HepG2 (cell line): ENCODE measurements around the gene C6orf136. TPM values are rescaled to one million over a fixed set of nuclear protein-coding genes. Genes with fewer than 3 reads are reported as not detected.

Source experiments
- ATAC-seq: fragments of 200-7000 bp; cut with Tn5 transposase; 3 replicates; pipeline ENCODE4 v1.9.1; 2020; ENCODE audit warnings: mild to moderate bottlenecking, moderate library complexity
- BruUV-seq: library from RNA; stranded (reverse); fragments of 400-500 nt; replicated peaks from 2 replicates; lab custom pipeline; 2021; lab: Mats Ljungman, UMichigan
- CTCF ChIA-PET: fragments of 300-600 bp; formaldehyde crosslinking; extraction: SDS; loops from one replicate; lab custom pipeline; 2021; ENCODE audit warnings: low total read pairs, inconsistent platforms, low intra/inter-chr PET ratio; lab: Yijun Ruan, JAX
- POLR2A ChIA-PET: fragments of 350-600 bp; sonication (Branson Sonifier 250); formaldehyde crosslinking; loops from one replicate; lab custom pipeline; 2020; ENCODE audit warnings: antibody characterized with exemption, inconsistent platforms; lab: Yijun Ruan, JAX
- DNase-seq: peaks from one replicate; pipeline ENCODE4 v3.0.0-alpha.2; 2015; ENCODE audit warnings: low spot score
- FAIRE-seq: peaks from 3 replicates; lab custom pipeline; 2011; peaks lifted over from hg19 to GRCh38; lab: Jason Lieb, UNC
- H2AFZ ChIP-seq: one replicate; pipeline ENCODE4 v1.6.1; 2011; ENCODE audit warnings: low read length, inconsistent platforms
- H3K27ac ChIP-seq: fragments of 300-600 bp; 3 replicates; pipeline ENCODE4 v1.8.0; 2011; ENCODE audit warnings: mixed run types, mild to moderate bottlenecking, mixed read lengths, low read length, inconsistent platforms; ENCODE audit not compliant: insufficient read depth; ENCODE audit errors: extremely low read length
- H3K27me3 ChIP-seq, 2 experiments: fragments of 200-600 bp in 1 of 2; 2 replicates in 1 of 2; 3 replicates in 1 of 2; pipeline versions ENCODE4 v1.6.0 to v1.8.0; 2011; ENCODE audit warnings: low read length in 2 of 2, mild to moderate bottlenecking in 2 of 2, moderate library complexity in 2 of 2, inconsistent platforms in 1 of 2; ENCODE audit not compliant: insufficient read depth in 2 of 2, control insufficient read depth in 1 of 2
- H3K36me3 ChIP-seq, 2 experiments: fragments of 200-600 bp in 1 of 2; replicated peaks in 1 of 2; 2 replicates in 1 of 2; 3 replicates in 1 of 2; pipeline versions ENCODE4 v1.5.1 to v1.8.0; 2011; ENCODE audit warnings: low read length in 2 of 2, inconsistent platforms in 1 of 2; ENCODE audit not compliant: insufficient read depth in 2 of 2, control insufficient read depth in 1 of 2
- H3K4me1 ChIP-seq: 2 replicates; pipeline ENCODE4 v1.5.1; 2012; ENCODE audit warnings: low read length, inconsistent platforms; ENCODE audit not compliant: insufficient read depth
- H3K4me2 ChIP-seq: 2 replicates; pipeline ENCODE4 v1.6.0; 2011; ENCODE audit warnings: low read depth, low read length, inconsistent platforms
- H3K4me3 ChIP-seq, 3 experiments: fragments of 200-600 bp in 1 of 3; sonication (generic), shearing (Covaris generic) in 1 of 3; replicated peaks in 1 of 3; 2 replicates each; pipeline ENCODE4 v1.5.1; 2011 to 2016; ENCODE audit warnings: low read length in 3 of 3, inconsistent platforms in 2 of 3, low read depth in 2 of 3, mild to moderate bottlenecking in 2 of 3, control low read depth in 1 of 3, mixed read lengths in 1 of 3; ENCODE audit not compliant: insufficient read depth in 1 of 3
- H3K79me2 ChIP-seq: one replicate; pipeline ENCODE4 v1.6.1; 2011; ENCODE audit warnings: low read length, inconsistent platforms; ENCODE audit not compliant: insufficient read depth
- H3K9ac ChIP-seq: 2 replicates; pipeline ENCODE4 v1.6.0; 2011; ENCODE audit warnings: mild to moderate bottlenecking, low read depth, low read length, inconsistent platforms; ENCODE audit not compliant: insufficient read depth
- H3K9me3 ChIP-seq: 2 replicates; pipeline ENCODE4 v1.5.1; 2012; ENCODE audit warnings: mild to moderate bottlenecking, low read length
- H4K20me1 ChIP-seq: 2 replicates; pipeline ENCODE4 v1.6.0; 2011; ENCODE audit warnings: inconsistent platforms, mild to moderate bottlenecking, low read length, moderate library complexity; ENCODE audit not compliant: insufficient read depth
- ARNTL ChIP-seq: sonication (generic); formaldehyde crosslinking; IDR thresholded peaks from 2 replicates; pipeline ENCODE4 v1.4.0; 2020; ENCODE audit warnings: mild to moderate bottlenecking, missing genetic modification reagents
- MAZ ChIP-seq, 2 experiments: sonication (generic) in 1 of 2; formaldehyde crosslinking in 1 of 2; IDR thresholded peaks; 2 replicates each; pipeline versions ENCODE4 v1.5.0 to v1.6.1; 2012 to 2020; ENCODE audit warnings: low read depth in 2 of 2, mild to moderate bottlenecking in 2 of 2, borderline replicate concordance in 1 of 2, improper control_type of control experiment in 1 of 2, low read length in 1 of 2, missing genetic modification reagents in 1 of 2, moderate library complexity in 1 of 2
- MED1 ChIP-seq: sonication (generic); formaldehyde crosslinking; IDR thresholded peaks from 2 replicates; pipeline ENCODE4 v1.4.0; 2020; ENCODE audit warnings: missing genetic modification reagents
- MLXIP ChIP-seq: sonication (generic); formaldehyde crosslinking; IDR thresholded peaks from 2 replicates; pipeline ENCODE4 v1.9.0; 2021; ENCODE audit warnings: missing genetic modification reagents, borderline replicate concordance
- PATZ1 ChIP-seq: sonication (generic); formaldehyde crosslinking; IDR thresholded peaks from 2 replicates; pipeline ENCODE4 v1.4.0; 2020; ENCODE audit warnings: missing genetic modification reagents
- POLR2A ChIP-seq, 2 experiments: IDR thresholded peaks; 2 replicates each; pipeline ENCODE4 v1.6.1; 2011; ENCODE audit warnings: low read depth in 2 of 2, low read length in 2 of 2, mild to moderate bottlenecking in 1 of 2, moderate library complexity in 1 of 2; ENCODE audit not compliant: insufficient read depth in 1 of 2
- SIN3A ChIP-seq: IDR thresholded peaks from 2 replicates; pipeline ENCODE4 v1.6.1; 2011; ENCODE audit warnings: low read depth, mild to moderate bottlenecking, control low read depth, low read length, borderline replicate concordance
- SIN3B ChIP-seq: fragments of 150-350 bp; IDR thresholded peaks from 2 replicates; pipeline ENCODE4 v1.6.1; 2014; ENCODE audit warnings: low read length
- TRIM24 ChIP-seq: sonication (generic); formaldehyde crosslinking; IDR thresholded peaks from 2 replicates; pipeline ENCODE4 v1.8.0; 2022; ENCODE audit warnings: mild to moderate bottlenecking, missing genetic modification reagents
- YEATS2 ChIP-seq: sonication (generic); formaldehyde crosslinking; IDR thresholded peaks from 2 replicates; pipeline ENCODE4 v1.4.0; 2020; ENCODE audit warnings: missing genetic modification reagents, borderline replicate concordance
- ZBTB4 ChIP-seq: sonication (generic); formaldehyde crosslinking; IDR thresholded peaks from 2 replicates; pipeline ENCODE4 v1.4.0; 2020; ENCODE audit warnings: missing genetic modification reagents, mild to moderate bottlenecking, borderline replicate concordance
- ZHX1 ChIP-seq: sonication (generic); formaldehyde crosslinking; IDR thresholded peaks from 2 replicates; pipeline ENCODE4 v1.8.1; 2022; ENCODE audit warnings: low read depth, mild to moderate bottlenecking, missing genetic modification reagents
- WGBS: methylation state at CpG from one replicate; pipeline ENCODE4 v1.1.6; 2017; ENCODE audit warnings: low lambda C conversion rate; 5-methylcytosine and 5-hydroxymethylcytosine counted together
- in situ Hi-C: cut with HindIII; loops from 2 replicates; pipeline ENCODE4 v1.10.0; 2017; ENCODE audit warnings: low pct_unique_long_range_greater_than_20kb; ENCODE audit not compliant: extremely low pct_ligation_motif_present
- intact Hi-C: fragments of 100-400 bp; cut with micrococcal nuclease; formaldehyde crosslinking; loops from one replicate; pipeline ENCODE4 v1.10.0; 2022; ENCODE audit not compliant: unreplicated experiment
- polyA plus RNA-seq, 8 experiments: library from polyadenylated mRNA; depleted of rRNA in 3 of 8; stranded (reverse) in 7 of 8; unstranded in 1 of 8; fragments of >200 nt; fragmentation: Illumina TruSeq in 4 of 8; extraction: Trizol in 4 of 8; gene quantifications; 2 replicates each; pipeline versions ENCODE4 v1.2.1 to v1.2.3, GENCODE V29; 2011 to 2016; ENCODE audit warnings: low read depth in 4 of 8, missing spikeins in 1 of 8, mixed read lengths in 1 of 8; ENCODE audit not compliant: insufficient read depth in 1 of 8
- total RNA-seq, 5 experiments: library from RNA; depleted of rRNA; stranded (reverse); fragments of >200 nt; fragmentation: Illumina TruSeq; extraction: Trizol; gene quantifications; 2 replicates each; pipeline ENCODE4 v1.2.3, GENCODE V29; 2016; ENCODE audit warnings: low read depth in 1 of 5

The C6orf136 gene
- total and polyA plus RNA-seq, 2 of the 13 experiments (the other 11 are each of a cell fraction or from before 2014, with no cell fraction given), result 12.0 to 26.2 TPM

GRCh38 chr6:30614843-30615218 is 32.1 kb upstream of the C6orf136 start:
- Histone ChIP-seq H2AFZ (no peak overlapping the region), H3K79me2 (peaks cover 44% of the 10 kb centered on the region), H3K36me3 (peaks cover 2 to 12% of the 10 kb centered on the region in 2 experiments), H3K4me1 (peaks cover 35% of the 10 kb centered on the region), H3K9ac (peak overlapping the region; percentile 100), H3K9me3 (no peaks in the 10 kb centered on the region), H3K27me3 (no peaks in the 10 kb centered on the region; a peak in 1 of 5 replicates), H3K27ac (peak overlapping the region; percentile 98), H3K4me3 (peak overlapping the region; percentile 74 to 97 (median 87); a peak in 5 of 6 replicates), H4K20me1 (peaks cover 12% of the 10 kb centered on the region), H3K4me2 (peak overlapping the region; percentile 88)
- intact Hi-C loops (loop anchor here (5.0 kb wide), 1 partner anchor 42 kb away; no protein-coding TSS in a partner anchor), in situ Hi-C loops (no loop called here)
- BruUV-seq, result no TSS peak
- ChIA-PET CTCF (no interaction called here), POLR2A (interaction anchor here (0.7 to 4.8 kb wide), 43 partner anchors 10 to 1207 kb away, joined by 3 to 172 read pairs (median 4); partner anchors contain the start of genes ABCF1, ATAT1, C6orf136 and DHX16)
- 1% methylated on average over 6 of the region's 6 CpGs for WGBS
- DNase-seq (peak; percentile 99), ATAC-seq (peak; percentile 58), FAIRE-seq (peak; percentile 66)
- TF ChIP-seq MED1 (CRISPR knock-in tag), result peak; percentile 71
- TF ChIP-seq SIN3A, result 0 out of 2 replicates have a peak, but pooled peaks have one; percentile 32
- TF ChIP-seq ARNTL (CRISPR knock-in tag), result no peak
- no peak for TF ChIP-seq ZBTB4 (CRISPR knock-in tag)
- TF ChIP-seq PATZ1 (CRISPR knock-in tag), result no peak
- TF ChIP-seq ZHX1 (CRISPR knock-in tag), result peak; percentile 20; the same call in 1 of the 2 replicates
- TF ChIP-seq SIN3B, result no peak
- no peak; the same call in 1 of the 2 replicates for TF ChIP-seq YEATS2 (CRISPR knock-in tag)
- TF ChIP-seq TRIM24 (CRISPR knock-in tag), result no peak
- TF ChIP-seq MLXIP (CRISPR knock-in tag), result peak; percentile 32; the same call in 1 of the 2 replicates
- TF ChIP-seq POLR2A (IDR thresholded peaks at IDR 0.05; ENCODE audit: insufficient read depth in 1 of 2, low read depth in 2 of 2, low read length in 2 of 2), result peak in 1 of 2 experiments; percentile 65; a peak in 2 of 4 replicates
- no peak for TF ChIP-seq MAZ (IDR thresholded peaks at IDR 0.05; ENCODE audit: borderline replicate concordance, low read depth, low read length)
- 0 out of 2 replicates have a peak, but pooled peaks have one; percentile 16 for TF ChIP-seq MAZ (CRISPR knock-in tag; IDR thresholded peaks at IDR 0.05; ENCODE audit: low read depth)
